HG03571 (cell line): ENCODE results near the gene DPEP1.
"Not testable (repeated sequence)": the region's sequence is repeated elsewhere in the genome, so short reads cannot be mapped to it uniquely, and the experiment has no call there.

Experiments
- ATAC-seq: cut with Tn5 transposase; IDR thresholded peaks from one replicate; pipeline ENCODE4 v1.9.1; 2021; ENCODE audit not compliant: unreplicated experiment

Gene DPEP1

GRCh38 chr16:89645122-89645521, 31.7 kb downstream of the DPEP1 start:
- no peak for ATAC-seq

DNA sequence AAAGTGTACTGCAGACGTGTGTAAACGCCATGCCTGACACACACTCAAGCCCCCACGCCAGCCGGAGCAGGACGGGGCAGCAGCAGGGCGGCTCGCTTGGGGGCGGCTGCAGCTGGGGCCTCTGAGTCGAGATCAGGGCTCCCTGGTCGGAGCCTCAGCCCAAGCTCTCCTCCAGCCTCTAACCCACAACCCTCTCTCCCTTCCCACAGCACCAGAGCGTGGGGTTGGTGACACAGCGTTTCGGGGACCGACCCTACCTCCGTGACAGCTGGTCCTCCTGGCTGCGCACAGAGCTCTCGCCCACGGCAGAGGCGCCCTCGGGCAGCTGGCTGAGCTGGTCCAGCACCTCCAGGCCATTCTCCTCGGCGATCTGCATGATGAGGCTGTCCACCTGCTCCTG, 32.8 kb downstream of the DPEP1 start:
- ATAC-seq = no peak

GRCh38 chr16:89646906-89647305, 33.5 kb downstream of the DPEP1 start:
- ATAC-seq = no peak

- ATAC-seq = no peak
These were observed 38.1 kb downstream of the DPEP1 start for GRCh38 chr16:89651584-89651983.

DNA sequence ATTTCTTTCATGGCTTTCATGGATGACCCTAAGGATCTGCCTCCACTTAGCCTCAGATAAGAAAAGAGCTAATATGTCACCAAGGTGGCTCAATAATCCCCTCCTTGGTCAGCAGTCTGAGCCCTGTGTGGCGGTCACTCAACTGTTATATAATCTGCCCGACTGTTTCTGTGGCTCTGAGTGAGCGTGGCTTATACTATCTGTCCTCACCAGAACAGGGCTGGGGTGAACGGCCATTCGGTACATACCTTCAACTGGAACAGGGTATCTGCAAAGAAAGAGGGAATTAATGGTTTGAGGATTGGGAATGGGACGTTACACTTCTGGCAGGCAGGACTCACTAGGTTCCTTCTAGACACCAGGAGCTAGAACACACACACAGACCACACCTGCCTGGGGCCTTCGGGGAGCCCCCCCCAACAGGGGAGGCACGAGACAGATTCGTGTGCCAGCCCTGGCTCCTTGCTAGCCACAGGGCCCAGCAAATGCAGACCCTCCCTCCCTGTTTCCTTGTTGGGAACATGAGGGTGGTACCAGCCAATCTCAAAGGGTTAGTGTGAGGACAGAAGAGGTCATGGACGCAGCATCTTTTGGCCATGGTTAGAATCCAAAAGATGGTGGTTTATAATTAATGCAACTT, 40.3 kb downstream of the DPEP1 start:
- ATAC-seq = no peak

- no peak for ATAC-seq
These were observed 41.7 kb downstream of the DPEP1 start for GRCh38 chr16:89655062-89655643.

GRCh38 chr16:89656435-89657121, 43.1 kb downstream of the DPEP1 start:
- ATAC-seq = no peak

GRCh38 chr16:89657442-89658220, 44.2 kb downstream of the DPEP1 start, which contains the start of the genes CHMP1A and SPATA33:
TSS of gene CHMP1A (minus strand) at chr16:89657708. CDS start at chr16:89657588, 120 bp downstream.
TSS of gene SPATA33 (plus strand) at chr16:89657836. CDS start at chr16:89657912, 76 bp downstream.
- ATAC-seq = peak; percentile 86

- ATAC-seq = no peak
These were observed 44.9 kb downstream of the DPEP1 start for GRCh38 chr16:89658221-89658879.

- ATAC-seq = no peak
These were observed 46.7 kb downstream of the DPEP1 start for GRCh38 chr16:89660146-89660545.

- ATAC-seq = no peak
These were observed 47.8 kb downstream of the DPEP1 start for GRCh38 chr16:89661215-89661614.

GRCh38 chr16:89664238-89664637, 50.8 kb downstream of the DPEP1 start:
- ATAC-seq = not testable (repeated sequence)

GRCh38 chr16:89667000-89667399, 53.6 kb downstream of the DPEP1 start:
- ATAC-seq = not testable (repeated sequence)

GRCh38 chr16:89667633-89668032, 54.2 kb downstream of the DPEP1 start:
- ATAC-seq = no peak

- no peak for ATAC-seq
These were observed 55.3 kb downstream of the DPEP1 start for GRCh38 chr16:89668790-89669158.

GRCh38 chr16:89669755-89670154, 56.3 kb downstream of the DPEP1 start:
- ATAC-seq = no peak

- no peak for ATAC-seq
These were observed 57.3 kb downstream of the DPEP1 start for GRCh38 chr16:89670496-89671431.

GRCh38 chr16:89671565-89671964, 58.1 kb downstream of the DPEP1 start:
- not testable (repeated sequence) for ATAC-seq

GRCh38 chr16:89672177-89672941, 58.9 kb downstream of the DPEP1 start:
- ATAC-seq = no peak
